Spinal cord (tissue), 10 donors: ENCODE results near the gene PURA. TPM values are rescaled to one million over a fixed set of nuclear protein-coding genes. Genes with fewer than 3 reads are reported as not detected.

Experiments used
- DNase-seq, 6 donors: peaks; one replicate each; pipeline versions ENCODE4 v3.0.0 to v3.0.0-alpha.2; 2013 to 2015; ENCODE audit warnings: low spot score in 6 of 6, low read depth in 4 of 6
- H3K27ac ChIP-seq: one replicate; pipeline ENCODE4 v1.5.1; 2013; ENCODE audit warnings: low read depth, low read length, control low read depth
- H3K27me3 ChIP-seq: one replicate; pipeline ENCODE4 v1.6.1; 2013; ENCODE audit warnings: low read length; ENCODE audit not compliant: control insufficient read depth, insufficient read depth
- H3K36me3 ChIP-seq: one replicate; pipeline ENCODE4 v1.6.1; 2013; ENCODE audit warnings: low read length; ENCODE audit not compliant: control insufficient read depth, insufficient read depth
- H3K4me1 ChIP-seq: one replicate; pipeline ENCODE4 v1.6.1; 2013; ENCODE audit warnings: low read length; ENCODE audit not compliant: control insufficient read depth, insufficient read depth
- H3K4me3 ChIP-seq: one replicate; pipeline ENCODE4 v1.5.1; 2013; ENCODE audit warnings: low read depth, low read length, control low read depth
- H3K9me3 ChIP-seq: one replicate; pipeline ENCODE4 v1.6.1; 2013; ENCODE audit warnings: low read length; ENCODE audit not compliant: control insufficient read depth, insufficient read depth
- WGBS: methylation state at CpG from one replicate; pipeline ENCODE4 v1.1.5; 2013; ENCODE audit warnings: missing lambda C conversion rate; ENCODE audit not compliant: insufficient coverage; 5-methylcytosine and 5-hydroxymethylcytosine counted together
- polyA plus RNA-seq, 2 donors: library from polyadenylated mRNA; unstranded; fragments of 120-200 nt; gene quantifications; one replicate each; pipeline ENCODE4 v1.2.1, GENCODE V29; 2013; ENCODE audit not compliant: insufficient read length in 2 of 2
- total RNA-seq, 2 donors: library from RNA; depleted of rRNA in 1 of 2; stranded (reverse); fragments of 120-200 nt in 1 of 2; fragments of >200 nt in 1 of 2; gene quantifications; one replicate each; pipeline versions ENCODE4 v1.2.3 to v1.2.4, GENCODE V29; 2013 to 2014
- donor health status: healthy.

The PURA gene
- total and polyA plus RNA-seq, 4 donors = 9.6 to 35.9 (median 16.5) TPM

- Histone ChIP-seq H3K36me3 (no peaks in the 10 kb centered on the region), H3K4me1 (no peaks in the 10 kb centered on the region), H3K4me3 (no peak overlapping the region), H3K27me3 (no peaks in the 10 kb centered on the region), H3K27ac (no peak overlapping the region), H3K9me3 (no peaks in the 10 kb centered on the region)
- no CpG with 5 or more reads among the region's 3 CpGs for WGBS
- DNase-seq = no peak
Observed at GRCh38 chr5:140131967-140132409, 18.1 kb downstream of the PURA start.

GRCh38 chr5:140133514-140134167 lies 19.7 kb downstream of the PURA start:
- Histone ChIP-seq H3K36me3 (no peaks in the 10 kb centered on the region), H3K9me3 (no peaks in the 10 kb centered on the region), H3K27ac (no peak overlapping the region), H3K4me1 (no peaks in the 10 kb centered on the region), H3K27me3 (no peaks in the 10 kb centered on the region), H3K4me3 (no peak overlapping the region)
- DNase-seq = no peak
- WGBS = 96% methylated on average over 2 of the region's 4 CpGs

GRCh38 chr5:140134277-140134935 lies 20.5 kb downstream of the PURA start:
- Histone ChIP-seq H3K27me3 (no peaks in the 10 kb centered on the region), H3K36me3 (no peaks in the 10 kb centered on the region), H3K9me3 (no peaks in the 10 kb centered on the region), H3K4me3 (no peak overlapping the region), H3K4me1 (no peaks in the 10 kb centered on the region), H3K27ac (no peak overlapping the region)
- WGBS = 93% methylated on average over 2 of the region's 2 CpGs
- no peak for DNase-seq

DNA sequence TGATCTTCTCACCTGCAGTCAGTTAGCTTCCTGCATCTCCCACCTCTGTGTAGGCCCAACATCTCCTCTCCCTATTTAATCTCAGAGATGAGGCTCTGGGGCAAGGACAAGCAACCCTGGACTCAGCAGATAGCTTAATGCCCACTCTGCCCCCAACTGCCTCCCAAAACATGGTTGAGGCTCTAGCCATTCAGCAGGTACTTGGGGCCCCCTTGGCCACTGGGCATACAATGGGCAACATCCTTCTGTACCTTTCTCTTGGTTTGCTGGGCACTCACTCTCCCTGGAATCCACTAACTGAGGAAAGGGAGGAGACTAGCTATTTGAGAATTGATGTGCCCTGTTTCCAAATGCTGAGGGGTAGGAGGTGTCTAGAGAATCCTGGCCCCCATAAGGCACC lies 21.2 kb downstream of the PURA start:
- Histone ChIP-seq H3K4me3 (no peak overlapping the region), H3K27ac (no peak overlapping the region), H3K27me3 (no peaks in the 10 kb centered on the region), H3K36me3 (no peaks in the 10 kb centered on the region), H3K4me1 (no peaks in the 10 kb centered on the region), H3K9me3 (no peaks in the 10 kb centered on the region)
- no peak for DNase-seq

- 77% methylated on average over 1 of the region's 1 CpG for WGBS
Observed at GRCh38 chr5:140136624-140137023, 22.7 kb downstream of the PURA start.

GRCh38 chr5:140140435-140140834 lies 26.5 kb downstream of the PURA start:
- Histone ChIP-seq H3K9me3 (no peaks in the 10 kb centered on the region), H3K36me3 (no peaks in the 10 kb centered on the region), H3K27ac (no peak overlapping the region), H3K4me3 (no peak overlapping the region), H3K27me3 (peaks cover 7% of the 10 kb centered on the region), H3K4me1 (peaks cover 6% of the 10 kb centered on the region)
- no peak for DNase-seq
- WGBS = 100% methylated on average over 1 of the region's 3 CpGs

More at GRCh38 chr5:140136624-140137023, 22.7 kb downstream of the PURA start:
- H3K9me3 ChIP-seq = no peaks in the 10 kb centered on the region
- no peak for DNase-seq
- no peaks in the 10 kb centered on the region for H3K36me3 ChIP-seq
- H3K4me3 ChIP-seq = no peak overlapping the region
- no peaks in the 10 kb centered on the region for H3K4me1 ChIP-seq
- H3K27ac ChIP-seq = no peak overlapping the region
- no peaks in the 10 kb centered on the region for H3K27me3 ChIP-seq

DNA sequence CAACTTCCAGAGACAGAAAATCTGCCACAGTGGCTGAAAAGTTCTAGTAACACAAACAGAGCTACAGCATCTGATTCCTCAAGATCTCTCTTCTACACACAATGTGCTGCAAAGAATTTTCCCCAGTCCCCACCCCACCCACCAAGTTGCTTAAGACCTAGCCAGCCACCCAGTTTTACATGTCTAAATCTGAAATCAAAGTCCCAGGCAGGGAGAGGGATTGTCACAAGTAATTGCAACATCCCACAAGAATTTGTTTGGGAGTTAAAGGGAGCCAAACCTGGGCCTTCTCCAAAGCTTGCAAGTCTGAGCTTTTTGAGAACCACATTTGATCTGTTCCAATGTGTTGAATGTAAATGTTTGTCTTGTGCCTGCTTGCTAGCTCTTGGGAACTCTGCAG lies 27.3 kb downstream of the PURA start:
- Histone ChIP-seq H3K27ac (no peak overlapping the region), H3K36me3 (no peaks in the 10 kb centered on the region), H3K4me1 (peaks cover 13% of the 10 kb centered on the region)

DNA sequence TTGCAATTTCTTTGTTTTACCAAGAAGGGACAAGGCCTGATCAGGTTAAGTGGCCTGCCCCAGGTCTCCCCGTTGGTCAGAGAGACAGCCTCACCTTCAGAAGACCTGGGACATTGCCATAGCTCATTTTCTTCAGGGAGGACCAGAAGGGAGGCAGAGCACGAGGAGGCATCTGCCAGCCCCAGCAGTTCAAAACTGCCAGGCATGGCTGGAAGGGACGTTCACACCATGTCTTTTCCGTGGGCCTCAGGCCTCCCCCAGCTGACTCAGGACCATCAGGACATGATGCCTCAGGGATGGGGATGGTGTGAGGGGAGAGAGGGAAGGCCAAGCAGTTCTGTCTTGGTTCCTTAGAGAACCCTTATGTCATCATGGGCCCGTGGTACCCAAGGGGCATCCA lies 28.3 kb downstream of the PURA start:
- no peak overlapping the region for H3K27ac ChIP-seq
- 84% methylated on average over 2 of the region's 5 CpGs for whole genome bisulfite sequencing
- H3K4me3 ChIP-seq = no peak overlapping the region
- DNase-seq = no peak
- peaks cover 17% of the 10 kb centered on the region for H3K4me1 ChIP-seq
- no peaks in the 10 kb centered on the region for H3K36me3 ChIP-seq
- peaks cover 23% of the 10 kb centered on the region for H3K27me3 ChIP-seq
- H3K9me3 ChIP-seq = no peaks in the 10 kb centered on the region

More for the DNA sequence above, 27.3 kb downstream of the PURA start:
- Histone ChIP-seq H3K9me3 (no peaks in the 10 kb centered on the region), H3K27me3 (peaks cover 13% of the 10 kb centered on the region), H3K4me3 (no peak overlapping the region)
- no peak for DNase-seq

GRCh38 chr5:140142856-140143255 lies 28.9 kb downstream of the PURA start:
- WGBS = 64% methylated on average over 7 of the region's 7 CpGs
- Histone ChIP-seq H3K27ac (no peak overlapping the region), H3K27me3 (peaks cover 29% of the 10 kb centered on the region), H3K4me3 (no peak overlapping the region), H3K9me3 (no peaks in the 10 kb centered on the region), H3K36me3 (no peaks in the 10 kb centered on the region), H3K4me1 (peaks cover 17% of the 10 kb centered on the region)
- DNase-seq = no peak
